ENCODE results near the gene PTPRN2. TPM values are rescaled to one million over a fixed set of nuclear protein-coding genes. Genes with fewer than 3 reads are reported as not detected.
A peak's percentile ranks its signal among the peaks of the same experiment; 100 is the strongest.
"Not testable (repeated sequence)": the region's sequence is repeated elsewhere in the genome, so short reads cannot be mapped to it uniquely, and the experiment has no call there.

The PTPRN2 gene
- total and polyA plus RNA-seq, 3 experiments from 2014 or later, result 0.33 to 1.2 (median 0.42) TPM

DNA sequence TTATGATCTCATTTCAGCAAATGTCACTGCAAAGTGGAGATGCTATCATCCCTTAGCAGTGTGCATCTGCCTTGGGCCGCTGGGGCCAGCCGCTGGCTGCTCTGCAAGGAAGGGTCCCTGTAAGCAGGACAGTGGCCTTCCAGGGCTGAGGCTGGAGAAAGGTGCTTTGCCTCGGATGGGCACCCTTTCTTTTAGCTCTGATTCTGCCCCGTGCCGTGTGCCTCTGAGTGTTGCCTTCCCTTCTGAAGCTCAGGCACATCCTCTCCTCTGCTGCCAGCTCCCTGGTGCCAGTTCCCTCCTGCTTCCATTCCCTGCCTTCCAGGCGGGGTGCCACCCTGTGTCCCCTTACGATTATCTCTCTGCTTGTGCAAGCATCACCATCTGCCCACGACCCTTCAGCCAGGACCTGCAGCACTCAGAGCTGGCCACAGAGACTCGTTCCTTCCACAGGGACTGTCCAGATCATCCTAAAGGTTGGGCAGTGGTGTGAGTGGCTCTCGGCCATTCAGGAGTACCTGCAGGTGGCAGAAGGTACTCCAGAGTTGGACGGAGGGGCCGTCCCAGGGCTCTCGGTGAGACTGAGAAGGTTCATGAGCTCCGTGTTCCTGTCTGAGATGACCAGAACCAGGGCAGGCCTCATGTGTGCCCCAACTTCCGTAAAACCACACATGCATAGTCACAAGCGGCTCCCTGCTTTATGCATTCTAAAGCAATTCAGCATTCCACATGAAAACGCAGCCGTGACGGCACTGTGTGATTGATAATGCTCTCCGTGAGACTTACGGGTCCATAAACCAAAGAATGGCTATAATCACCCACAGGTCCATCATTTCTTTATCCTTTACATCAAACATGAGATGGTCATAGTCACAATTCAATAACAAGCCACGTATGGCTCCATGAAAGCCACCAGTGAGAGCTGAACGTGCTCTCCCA, 879.4 kb downstream of the PTPRN2 start:
- peak in 1 of 5 donors; percentile 40 for DNase-seq
- no peaks in the 10 kb centered on the region for H3K9me3 ChIP-seq (ENCODE audit: low read length)
- Mint-ChIP-seq H3K27me3 (peaks cover 22 to 28% of the 10 kb centered on the region in 2 donors), H3K9me3 (no peaks in the 10 kb centered on the region), H3K4me3 (no peak overlapping the region), H3K36me3 (no peaks in the 10 kb centered on the region), H3K27ac (no peak overlapping the region), H3K4me1 (no peaks in the 10 kb centered on the region)
- ChIA-PET CTCF (no interaction called here), POLR2A (no interaction called here)
- no peaks in the 10 kb centered on the region for H3K4me1 ChIP-seq (ENCODE audit: insufficient read depth, low read length)
- H3K27ac ChIP-seq (ENCODE audit: low read depth, low read length), result no peak overlapping the region
- H3K4me3 ChIP-seq (ENCODE audit: low read length), result no peak overlapping the region
- peaks cover 6% of the 10 kb centered on the region for H3K27me3 ChIP-seq (ENCODE audit: insufficient read depth, low read length, poor library complexity, severe bottlenecking)
- H3K36me3 ChIP-seq (ENCODE audit: insufficient read depth, low read length), result no peaks in the 10 kb centered on the region

GRCh38 chr7:157704365-157704764, 883.3 kb downstream of the PTPRN2 start:
- Mint-ChIP-seq H3K4me3 (no peak overlapping the region), H3K36me3 (no peaks in the 10 kb centered on the region), H3K4me1 (no peaks in the 10 kb centered on the region), H3K27me3 (peaks cover 34 to 55% of the 10 kb centered on the region in 2 donors), H3K9me3 (no peaks in the 10 kb centered on the region), H3K27ac (no peak overlapping the region)
- POLR2A ChIA-PET, result no interaction called here
- no peak for DNase-seq
- CTCF ChIA-PET, result no interaction called here
- Histone ChIP-seq H3K4me1 (ENCODE audit: insufficient read depth, low read length) (no peaks in the 10 kb centered on the region), H3K9me3 (ENCODE audit: low read length) (no peaks in the 10 kb centered on the region), H3K27me3 (ENCODE audit: insufficient read depth, low read length, poor library complexity, severe bottlenecking) (peaks cover 12% of the 10 kb centered on the region), H3K4me3 (ENCODE audit: low read length) (no peak overlapping the region), H3K27ac (ENCODE audit: low read depth, low read length) (no peak overlapping the region), H3K36me3 (ENCODE audit: insufficient read depth, low read length) (no peaks in the 10 kb centered on the region)

GRCh38 chr7:157703534-157704195, 884.0 kb downstream of the PTPRN2 start:
- Histone ChIP-seq H3K9me3 (ENCODE audit: low read length) (no peaks in the 10 kb centered on the region), H3K36me3 (ENCODE audit: insufficient read depth, low read length) (no peaks in the 10 kb centered on the region), H3K4me3 (ENCODE audit: low read length) (no peak overlapping the region), H3K27me3 (ENCODE audit: insufficient read depth, low read length, poor library complexity, severe bottlenecking) (peaks cover 12% of the 10 kb centered on the region), H3K4me1 (ENCODE audit: insufficient read depth, low read length) (no peaks in the 10 kb centered on the region), H3K27ac (ENCODE audit: low read depth, low read length) (no peak overlapping the region)
- H3K9me3 Mint-ChIP-seq, result no peaks in the 10 kb centered on the region
- H3K4me3 Mint-ChIP-seq, result no peak overlapping the region
- ChIA-PET CTCF (no interaction called here), POLR2A (no interaction called here)
- no peaks in the 10 kb centered on the region for H3K36me3 Mint-ChIP-seq
- H3K4me1 Mint-ChIP-seq, result no peaks in the 10 kb centered on the region
- H3K27me3 Mint-ChIP-seq, result peaks cover 29 to 50% of the 10 kb centered on the region in 2 donors
- DNase-seq, result peak in 1 of 5 donors; percentile 24
- H3K27ac Mint-ChIP-seq, result no peak overlapping the region

DNA sequence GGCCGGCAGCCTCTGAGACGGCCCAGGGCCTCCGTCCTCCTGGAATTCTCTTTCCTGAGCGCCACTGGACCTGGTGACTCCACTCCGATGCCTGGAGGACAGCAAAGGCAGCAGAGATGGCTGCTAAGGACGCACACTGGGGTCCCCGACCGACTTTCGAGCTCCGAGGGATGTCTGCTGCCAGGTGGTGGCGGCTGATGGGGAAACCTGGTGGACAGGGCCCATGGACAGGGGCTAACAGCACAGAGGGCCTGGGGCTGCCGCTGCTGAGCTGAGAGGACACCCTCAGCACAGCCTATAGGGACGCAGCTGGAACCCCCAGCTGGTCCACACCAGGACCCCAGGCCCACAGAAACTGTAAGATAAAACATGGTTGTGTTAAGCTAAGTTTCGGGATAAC, 884.5 kb downstream of the PTPRN2 start:
- no peak overlapping the region for H3K4me3 Mint-ChIP-seq
- H3K9me3 Mint-ChIP-seq, result no peaks in the 10 kb centered on the region
- H3K27ac Mint-ChIP-seq, result no peak overlapping the region
- peaks cover 12% of the 10 kb centered on the region for H3K27me3 ChIP-seq (ENCODE audit: insufficient read depth, low read length, poor library complexity, severe bottlenecking)
- H3K36me3 Mint-ChIP-seq, result no peaks in the 10 kb centered on the region
- ChIA-PET CTCF (no interaction called here), POLR2A (no interaction called here)
- no peaks in the 10 kb centered on the region for H3K9me3 ChIP-seq (ENCODE audit: low read length)
- peaks cover 28 to 48% of the 10 kb centered on the region in 2 donors for H3K27me3 Mint-ChIP-seq
- H3K4me1 Mint-ChIP-seq, result no peaks in the 10 kb centered on the region
- H3K4me1 ChIP-seq (ENCODE audit: insufficient read depth, low read length), result no peaks in the 10 kb centered on the region
- DNase-seq, result peak in 1 of 5 donors; percentile 35
- no peaks in the 10 kb centered on the region for H3K36me3 ChIP-seq (ENCODE audit: insufficient read depth, low read length)
- no peak overlapping the region for H3K27ac ChIP-seq (ENCODE audit: low read depth, low read length)
- no peak overlapping the region for H3K4me3 ChIP-seq (ENCODE audit: low read length)

GRCh38 chr7:157702311-157703023, 885.2 kb downstream of the PTPRN2 start:
- no peaks in the 10 kb centered on the region for H3K4me1 ChIP-seq (ENCODE audit: insufficient read depth, low read length)
- H3K27me3 Mint-ChIP-seq, result peaks cover 28 to 48% of the 10 kb centered on the region in 2 donors

DNA sequence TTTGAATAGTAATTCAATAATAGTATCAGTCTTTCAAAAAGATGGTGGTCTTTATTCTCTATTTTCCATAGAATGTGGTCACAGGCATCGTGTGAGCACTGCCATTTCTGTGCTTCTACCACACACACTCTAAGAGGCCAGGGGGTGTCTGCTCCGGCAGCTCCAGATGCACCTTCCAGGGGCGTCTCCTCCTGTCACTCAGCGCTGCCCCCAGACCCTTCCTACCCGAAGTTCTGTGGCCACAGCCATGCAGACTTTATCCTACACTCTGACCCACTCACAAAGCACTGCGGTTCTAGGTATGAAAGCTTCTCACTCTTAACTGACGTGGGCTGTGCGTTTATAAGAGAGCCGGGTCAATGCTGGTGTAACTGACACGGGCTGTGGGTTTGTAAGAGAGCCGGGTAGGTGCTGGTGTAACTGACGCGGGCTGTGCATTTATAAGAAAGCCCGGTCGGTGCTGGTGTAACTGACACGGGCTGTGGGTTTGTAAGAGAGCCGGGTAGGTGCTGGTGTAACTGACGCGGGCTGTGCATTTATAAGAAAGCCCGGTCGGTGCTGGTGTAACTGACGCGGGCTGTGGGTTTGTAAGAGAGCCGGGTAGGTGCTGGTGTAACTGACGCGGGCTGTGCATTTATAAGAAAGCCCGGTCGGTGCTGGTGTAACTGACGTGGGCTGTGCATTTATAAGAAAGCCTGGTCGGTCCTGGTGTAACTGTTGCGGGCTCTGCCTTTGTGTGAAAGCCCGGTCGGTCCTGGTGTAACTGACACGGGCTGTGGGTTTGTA, 886.0 kb downstream of the PTPRN2 start:
- H3K27me3 ChIP-seq (ENCODE audit: insufficient read depth, low read length, poor library complexity, severe bottlenecking); CTCF ChIA-PET; POLR2A ChIA-PET; H3K9me3 Mint-ChIP-seq; H3K27ac ChIP-seq (ENCODE audit: low read depth, low read length); H3K4me3 Mint-ChIP-seq; H3K27ac Mint-ChIP-seq; H3K4me1 Mint-ChIP-seq; H3K36me3 Mint-ChIP-seq; H3K36me3 ChIP-seq (ENCODE audit: insufficient read depth, low read length); H3K4me3 ChIP-seq (ENCODE audit: low read length); H3K4me1 ChIP-seq (ENCODE audit: insufficient read depth, low read length); H3K9me3 ChIP-seq (ENCODE audit: low read length): not testable (repeated sequence)
- H3K27me3 Mint-ChIP-seq, result peaks cover 24 to 41% of the 10 kb centered on the region in 2 donors
- DNase-seq, result peak in 1 of 5 donors; percentile 23

More at GRCh38 chr7:157702311-157703023, 885.2 kb downstream of the PTPRN2 start:
- Histone ChIP-seq H3K36me3 (ENCODE audit: insufficient read depth, low read length) (no peaks in the 10 kb centered on the region), H3K27ac (ENCODE audit: low read depth, low read length) (no peak overlapping the region), H3K27me3 (ENCODE audit: insufficient read depth, low read length, poor library complexity, severe bottlenecking) (peaks cover 12% of the 10 kb centered on the region), H3K4me3 (ENCODE audit: low read length) (no peak overlapping the region), H3K9me3 (ENCODE audit: low read length) (no peaks in the 10 kb centered on the region)
- Mint-ChIP-seq H3K9me3 (no peaks in the 10 kb centered on the region), H3K4me1 (no peaks in the 10 kb centered on the region), H3K36me3 (no peaks in the 10 kb centered on the region), H3K4me3 (no peak overlapping the region), H3K27ac (no peak overlapping the region)
- POLR2A ChIA-PET, result no interaction called here
- peak in 1 of 5 donors; percentile 29 for DNase-seq
- CTCF ChIA-PET, result no interaction called here

- CTCF ChIA-PET, result no interaction called here
Observed at GRCh38 chr7:157700231-157701005, 887.2 kb downstream of the PTPRN2 start.

More at GRCh38 chr7:157700231-157701005, 887.2 kb downstream of the PTPRN2 start:
- Histone ChIP-seq H3K4me1 (ENCODE audit: insufficient read depth, low read length) (no peaks in the 10 kb centered on the region), H3K36me3 (ENCODE audit: insufficient read depth, low read length) (no peaks in the 10 kb centered on the region), H3K27ac (ENCODE audit: low read depth, low read length) (no peak overlapping the region), H3K9me3 (ENCODE audit: low read length) (no peaks in the 10 kb centered on the region), H3K4me3 (ENCODE audit: low read length) (no peak overlapping the region), H3K27me3 (ENCODE audit: insufficient read depth, low read length, poor library complexity, severe bottlenecking) (peaks cover 7% of the 10 kb centered on the region)
- Mint-ChIP-seq H3K27me3 (peaks cover 22 to 41% of the 10 kb centered on the region in 2 donors), H3K4me1 (no peaks in the 10 kb centered on the region), H3K9me3 (peaks cover 0 to 2% (median 0%) of the 10 kb centered on the region in 5 donors), H3K36me3 (no peaks in the 10 kb centered on the region), H3K4me3 (no peak overlapping the region), H3K27ac (no peak overlapping the region)
- peak in 1 of 5 donors; percentile 17 for DNase-seq
- POLR2A ChIA-PET, result no interaction called here

All from CD8-positive, alpha-beta memory T cell (primary cell).